Colonic mucosa (tissue), 4 donors: ENCODE data around the gene KLHDC10. TPM values are rescaled to one million over a fixed set of nuclear protein-coding genes. Genes with fewer than 3 reads are reported as not detected.

Source experiments
- DNase-seq: peaks from one replicate; pipeline ENCODE4 v3.0.0-alpha.2; 2020
- H3K27ac ChIP-seq: fragments of 200-600 bp; one replicate; pipeline ENCODE4 v1.8.0; 2021
- H3K27me3 ChIP-seq: fragments of 200-600 bp; one replicate; pipeline ENCODE4 v1.8.0; 2021
- H3K36me3 ChIP-seq: fragments of 200-600 bp; one replicate; pipeline ENCODE4 v1.8.0; 2021
- H3K4me1 ChIP-seq: fragments of 200-600 bp; one replicate; pipeline ENCODE4 v1.8.0; 2021; ENCODE audit warnings: mild to moderate bottlenecking
- H3K4me3 ChIP-seq: fragments of 200-600 bp; one replicate; pipeline ENCODE4 v1.8.0; 2021
- H3K9ac ChIP-seq, 2 donors: one replicate each; pipeline ENCODE4 v1.7.0; 2013; ENCODE audit warnings: control low read depth in 2 of 2, low read depth in 2 of 2, low read length in 2 of 2
- H3K9me3 ChIP-seq: fragments of 200-600 bp; one replicate; pipeline ENCODE4 v1.8.0; 2021
- CTCF ChIP-seq: fragments of 200-600 bp; IDR thresholded peaks from one replicate; pipeline ENCODE4 v1.8.0; 2022; ENCODE audit warnings: antibody characterized with exemption, mild to moderate bottlenecking
- intact Hi-C: fragments of 100-400 bp; cut with DNase I; formaldehyde crosslinking; loops from one replicate; pipeline ENCODE4 v1.14.1; 2022
- total RNA-seq, 2 donors: library from RNA; stranded (reverse); fragmentation: NEBNext Ultra II Directional in 1 of 2; extraction: Animal tissue kit (Norgen Biotek cat#: 25700) in 1 of 2; gene quantifications; one replicate each; pipeline ENCODE4 v1.2.1, GENCODE V29; 2021
- donor health status: healthy.
- donor health status: DM: no; HTN: no; CAD: no.
- donor health status: DM: no; HTN: no; CAD: no.

KLHDC10 gene
- total RNA-seq, 2 donors from 2014 or later: 29.1 to 36.3 TPM

GRCh38 chr7:130095812-130096211 is 25.5 kb downstream of the KLHDC10 start:
- Histone ChIP-seq H3K9me3 (no peaks in the 10 kb centered on the region), H3K36me3 (no peaks in the 10 kb centered on the region), H3K27ac (no peak overlapping the region), H3K4me3 (no peak overlapping the region), H3K4me1 (no peaks in the 10 kb centered on the region), H3K9ac (no peak overlapping the region), H3K27me3 (no peaks in the 10 kb centered on the region)
- intact Hi-C loops: no loop called here
- no peak for DNase-seq
- no peak for TF ChIP-seq CTCF

GRCh38 chr7:130096243-130096827 is 26.0 kb downstream of the KLHDC10 start:
- no peaks in the 10 kb centered on the region for H3K36me3 ChIP-seq
- TF ChIP-seq CTCF: no peak
- no peaks in the 10 kb centered on the region for H3K4me1 ChIP-seq
- H3K27ac ChIP-seq: no peak overlapping the region
- H3K9me3 ChIP-seq: no peaks in the 10 kb centered on the region
- intact Hi-C loops: no loop called here
- no peak overlapping the region for H3K4me3 ChIP-seq
- no peak for DNase-seq
- H3K9ac ChIP-seq: no peak overlapping the region
- H3K27me3 ChIP-seq: no peaks in the 10 kb centered on the region

DNA sequence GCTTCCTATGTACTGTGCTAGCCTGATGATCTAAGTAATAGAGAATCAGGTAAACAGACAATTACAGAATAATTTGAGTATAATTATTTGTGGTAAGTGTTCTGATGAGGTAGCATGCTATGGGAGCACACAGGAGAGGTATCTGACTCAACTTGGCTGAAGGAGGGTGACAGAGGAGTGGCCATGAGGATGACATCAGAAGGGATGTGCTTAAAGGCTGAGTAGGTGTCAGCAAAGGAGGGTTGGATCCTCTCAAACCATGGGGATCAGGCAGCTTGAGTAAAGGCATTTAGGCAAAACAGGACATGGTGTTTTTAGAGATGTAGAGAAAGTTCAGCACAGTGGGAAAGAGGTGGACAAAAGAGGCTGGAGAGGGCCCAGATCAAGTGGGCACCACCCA is 29.0 kb downstream of the KLHDC10 start:
- Histone ChIP-seq H3K9ac (no peak overlapping the region), H3K9me3 (no peaks in the 10 kb centered on the region), H3K27ac (no peak overlapping the region), H3K4me1 (no peaks in the 10 kb centered on the region), H3K27me3 (no peaks in the 10 kb centered on the region), H3K4me3 (no peak overlapping the region), H3K36me3 (no peaks in the 10 kb centered on the region)
- TF ChIP-seq CTCF: no peak
- DNase-seq: no peak
- intact Hi-C loops: no loop called here

DNA sequence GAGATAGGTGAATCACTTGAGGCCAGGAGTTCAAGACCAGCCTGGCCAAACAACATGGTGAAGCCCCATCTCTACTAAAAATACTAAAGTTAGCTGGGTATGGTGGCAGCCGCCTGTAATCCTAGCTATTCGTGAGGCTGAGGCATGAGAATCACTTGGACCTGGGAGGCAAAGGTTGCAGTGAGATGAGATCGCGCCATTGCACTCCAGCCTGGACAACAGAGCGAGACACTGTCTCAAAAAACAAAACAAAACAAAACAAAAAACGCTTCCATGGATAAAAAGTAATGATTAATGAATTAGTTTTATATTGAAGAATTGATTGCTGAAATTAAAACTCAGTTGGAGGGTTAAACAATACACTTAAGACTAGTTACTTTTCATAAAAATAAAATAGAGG is 32.3 kb downstream of the KLHDC10 start:
- H3K9me3 ChIP-seq: no peaks in the 10 kb centered on the region
- no peak overlapping the region for H3K27ac ChIP-seq
- no peaks in the 10 kb centered on the region for H3K27me3 ChIP-seq
- no peak for DNase-seq
- no peak for TF ChIP-seq CTCF
- intact Hi-C loops: no loop called here
- H3K4me1 ChIP-seq: no peaks in the 10 kb centered on the region
- no peak overlapping the region for H3K4me3 ChIP-seq
- H3K36me3 ChIP-seq: no peaks in the 10 kb centered on the region
- H3K9ac ChIP-seq: no peak overlapping the region

GRCh38 chr7:130107949-130108674 is 37.8 kb downstream of the KLHDC10 start:
- no peaks in the 10 kb centered on the region for H3K9me3 ChIP-seq
- TF ChIP-seq CTCF: no peak
- DNase-seq: no peak
- no peak overlapping the region for H3K4me3 ChIP-seq
- H3K4me1 ChIP-seq: no peaks in the 10 kb centered on the region
- no peak overlapping the region for H3K27ac ChIP-seq
- H3K27me3 ChIP-seq: no peaks in the 10 kb centered on the region
- H3K36me3 ChIP-seq: no peaks in the 10 kb centered on the region
- intact Hi-C loops: no loop called here
- no peak overlapping the region for H3K9ac ChIP-seq
